Kidney tubule cell (primary cell): ENCODE results near the gene FANCC.
"Not testable (repeated sequence)": the region's sequence is repeated elsewhere in the genome, so short reads cannot be mapped to it uniquely, and the experiment has no call there.

ENCODE experiments used
- DNase-seq: peaks from one replicate; pipeline ENCODE4 v3.0.0-alpha.2; 2018; ENCODE audit warnings: low spot score

FANCC gene

GRCh38 chr9:95226921-95227320 lies 90.6 kb downstream of the FANCC start:
- DNase-seq, result peak; percentile 17

- no peak for DNase-seq
These were observed 91.8 kb downstream of the FANCC start for GRCh38 chr9:95225726-95226106.

GRCh38 chr9:95225076-95225725 lies 92.3 kb downstream of the FANCC start:
- DNase-seq, result peak; percentile 13

GRCh38 chr9:95224376-95225019 lies 93.0 kb downstream of the FANCC start:
- peak; percentile 13 for DNase-seq

- not testable (repeated sequence) for DNase-seq
These were observed 97.2 kb downstream of the FANCC start for GRCh38 chr9:95220352-95220751.

GRCh38 chr9:95218773-95219172 lies 98.7 kb downstream of the FANCC start:
- DNase-seq, result no peak

- DNase-seq, result no peak
These were observed 99.6 kb downstream of the FANCC start for GRCh38 chr9:95217936-95218335.

GRCh38 chr9:95215336-95215898 lies 102.1 kb downstream of the FANCC start:
- DNase-seq, result no peak

- DNase-seq, result no peak
These were observed 104.4 kb downstream of the FANCC start for GRCh38 chr9:95213117-95213516.

GRCh38 chr9:95211028-95211427 lies 106.5 kb downstream of the FANCC start:
- no peak for DNase-seq

GRCh38 chr9:95207403-95207802 lies 110.1 kb downstream of the FANCC start:
- no peak for DNase-seq

- no peak for DNase-seq
These were observed 111.4 kb downstream of the FANCC start for GRCh38 chr9:95206143-95206542.

- no peak for DNase-seq
These were observed 112.8 kb downstream of the FANCC start for GRCh38 chr9:95204710-95205109.

- DNase-seq, result no peak
These were observed 113.2 kb downstream of the FANCC start for GRCh38 chr9:95204310-95204709.

GRCh38 chr9:95203019-95203418 lies 114.5 kb downstream of the FANCC start:
- not testable (repeated sequence) for DNase-seq

GRCh38 chr9:95202076-95202681 lies 115.3 kb downstream of the FANCC start:
- DNase-seq, result no peak

- DNase-seq, result no peak
These were observed 116.3 kb downstream of the FANCC start for GRCh38 chr9:95201206-95201605.

- DNase-seq, result no peak
These were observed 119.7 kb downstream of the FANCC start for GRCh38 chr9:95197692-95198271.

- no peak for DNase-seq
These were observed 124.0 kb downstream of the FANCC start for GRCh38 chr9:95193480-95193879.

GRCh38 chr9:95193067-95193466 lies 124.4 kb downstream of the FANCC start:
- DNase-seq, result no peak

- no peak for DNase-seq
These were observed 124.9 kb downstream of the FANCC start for GRCh38 chr9:95192631-95193030.

GRCh38 chr9:95190413-95190812 lies 127.1 kb downstream of the FANCC start:
- no peak for DNase-seq
